GM19240 (cell line): ENCODE data around the gene ENPP7.

ENCODE experiments used
- DNase-seq: peaks from one replicate; pipeline ENCODE4 v3.0.0; 2011; ENCODE audit warnings: low spot score; ENCODE audit not compliant: insufficient read length

Gene ENPP7, protein sequence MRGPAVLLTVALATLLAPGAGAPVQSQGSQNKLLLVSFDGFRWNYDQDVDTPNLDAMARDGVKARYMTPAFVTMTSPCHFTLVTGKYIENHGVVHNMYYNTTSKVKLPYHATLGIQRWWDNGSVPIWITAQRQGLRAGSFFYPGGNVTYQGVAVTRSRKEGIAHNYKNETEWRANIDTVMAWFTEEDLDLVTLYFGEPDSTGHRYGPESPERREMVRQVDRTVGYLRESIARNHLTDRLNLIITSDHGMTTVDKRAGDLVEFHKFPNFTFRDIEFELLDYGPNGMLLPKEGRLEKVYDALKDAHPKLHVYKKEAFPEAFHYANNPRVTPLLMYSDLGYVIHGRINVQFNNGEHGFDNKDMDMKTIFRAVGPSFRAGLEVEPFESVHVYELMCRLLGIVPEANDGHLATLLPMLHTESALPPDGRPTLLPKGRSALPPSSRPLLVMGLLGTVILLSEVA

DNA sequence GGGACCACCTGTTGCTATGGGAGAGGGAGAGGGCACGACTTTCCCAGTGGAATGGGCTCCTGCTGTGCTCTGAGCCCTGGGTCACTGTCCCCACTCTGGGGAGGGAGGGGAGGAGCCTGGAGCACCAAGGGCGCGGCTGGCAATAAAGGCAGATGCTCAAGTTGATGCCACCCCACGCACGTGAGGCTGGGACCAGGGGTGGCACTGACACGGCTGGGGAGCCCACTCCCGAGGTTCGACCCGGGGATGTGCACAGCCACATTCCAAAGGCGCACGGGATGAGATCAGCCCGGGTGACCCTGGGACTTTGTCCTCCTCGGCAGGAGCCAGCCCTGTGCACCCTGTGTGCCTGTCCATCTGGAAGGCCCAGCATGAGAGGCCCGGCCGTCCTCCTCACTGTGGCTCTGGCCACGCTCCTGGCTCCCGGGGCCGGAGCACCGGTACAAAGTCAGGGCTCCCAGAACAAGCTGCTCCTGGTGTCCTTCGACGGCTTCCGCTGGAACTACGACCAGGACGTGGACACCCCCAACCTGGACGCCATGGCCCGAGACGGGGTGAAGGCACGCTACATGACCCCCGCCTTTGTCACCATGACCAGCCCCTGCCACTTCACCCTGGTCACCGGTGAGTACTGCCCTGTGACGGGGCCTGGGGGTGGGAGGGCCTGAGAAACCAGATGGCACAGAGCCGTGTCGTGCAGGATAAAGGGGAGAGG is at the start of gene ENPP7:
Gene ENPP7, plus strand, starts transcription at position 175 of the 715 bp plus-strand sequence. Its CDS starts 197 bp downstream, at position 372.
- DNase-seq: no peak

GRCh38 chr17:79681101-79681621 is 49.6 kb upstream of the ENPP7 start:
- DNase-seq: no peak

- no peak for DNase-seq
These were observed 49.0 kb upstream of the ENPP7 start for GRCh38 chr17:79681628-79682261.

GRCh38 chr17:79683365-79683764 is 47.4 kb upstream of the ENPP7 start:
- DNase-seq: no peak

GRCh38 chr17:79684132-79684985 is 46.4 kb upstream of the ENPP7 start:
- no peak for DNase-seq

GRCh38 chr17:79685121-79685520 is 45.6 kb upstream of the ENPP7 start:
- DNase-seq: no peak

GRCh38 chr17:79686476-79686875 is 44.3 kb upstream of the ENPP7 start:
- no peak for DNase-seq

DNA sequence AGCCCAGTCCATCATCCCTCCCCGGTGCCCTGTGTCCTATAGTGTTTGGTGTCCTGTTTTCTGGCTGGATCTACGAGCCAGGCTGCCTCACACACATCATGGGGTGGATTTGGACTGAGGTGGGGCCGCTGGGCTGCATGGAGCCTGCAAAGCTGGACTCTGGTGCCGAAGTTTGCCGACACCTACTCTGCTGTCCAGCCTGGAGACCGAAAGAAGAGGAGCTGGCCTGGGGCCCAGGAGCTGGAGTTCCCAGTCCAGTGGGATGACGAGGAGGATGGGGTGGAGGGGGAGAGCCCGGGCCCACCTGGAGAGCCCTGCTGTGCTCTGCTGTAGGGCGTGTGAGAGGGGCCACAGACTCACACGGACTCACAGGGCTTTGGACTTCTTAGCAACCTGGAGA is 40.3 kb upstream of the ENPP7 start:
- DNase-seq: no peak

DNA sequence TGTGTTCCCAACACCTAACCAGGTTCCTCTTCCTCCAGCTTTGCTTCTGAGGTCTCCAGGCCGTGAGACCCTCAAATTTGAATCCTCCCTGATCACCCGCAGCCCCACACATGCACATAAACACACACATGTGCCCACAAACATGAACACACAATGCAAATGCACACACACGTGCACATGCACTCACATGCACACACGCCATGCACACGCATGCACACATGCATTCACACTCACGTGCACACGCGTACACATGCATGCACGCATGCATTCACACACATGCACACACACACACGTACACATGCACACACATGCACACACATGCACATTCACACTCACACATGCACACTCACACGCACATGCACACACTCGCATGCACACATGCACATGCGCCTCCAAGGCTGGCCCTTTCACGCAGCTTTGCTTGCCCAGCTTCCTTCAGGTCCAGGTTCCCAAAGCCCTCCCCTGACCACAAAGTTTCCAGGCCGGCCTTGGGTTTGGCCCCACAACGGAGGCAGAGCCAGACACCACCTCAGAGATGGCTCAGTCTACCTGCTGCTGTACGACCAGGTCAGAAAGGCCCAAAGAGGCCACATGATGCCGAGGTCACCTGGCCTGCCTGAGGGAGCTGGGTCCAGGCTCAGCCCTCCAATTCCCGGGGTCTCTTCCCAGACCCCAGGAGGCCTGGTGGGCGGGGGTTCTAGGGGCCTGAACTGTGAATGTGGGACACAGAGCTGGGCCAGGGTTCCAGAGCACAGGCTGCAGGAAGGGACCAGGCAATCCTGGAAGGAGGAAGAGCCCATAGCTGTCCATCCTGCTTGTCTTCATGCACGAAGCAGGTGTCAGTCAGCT is 39.5 kb upstream of the ENPP7 start:
- DNase-seq: no peak

DNA sequence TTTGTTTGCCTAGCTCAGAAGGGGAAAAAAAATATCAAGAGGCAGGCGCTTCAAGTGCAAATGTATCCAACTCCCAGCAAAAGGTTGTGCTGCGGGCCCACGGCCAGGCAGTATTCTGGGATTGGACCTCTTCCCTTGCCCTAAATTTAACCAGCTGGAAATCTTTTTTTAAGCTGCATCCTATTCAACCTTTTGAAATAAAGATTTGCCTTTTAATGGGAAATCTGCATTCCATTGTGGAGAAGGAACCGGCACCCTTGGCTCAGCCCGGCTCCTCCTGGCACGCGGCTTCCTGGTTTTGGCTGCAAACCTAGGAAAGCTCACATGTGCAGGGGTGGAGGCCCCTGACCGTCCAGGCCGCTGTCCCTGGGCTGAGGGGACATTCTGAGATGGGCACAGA is 38.8 kb upstream of the ENPP7 start:
- DNase-seq: no peak

- no peak for DNase-seq
These were observed 37.3 kb upstream of the ENPP7 start for GRCh38 chr17:79693419-79693818.

DNA sequence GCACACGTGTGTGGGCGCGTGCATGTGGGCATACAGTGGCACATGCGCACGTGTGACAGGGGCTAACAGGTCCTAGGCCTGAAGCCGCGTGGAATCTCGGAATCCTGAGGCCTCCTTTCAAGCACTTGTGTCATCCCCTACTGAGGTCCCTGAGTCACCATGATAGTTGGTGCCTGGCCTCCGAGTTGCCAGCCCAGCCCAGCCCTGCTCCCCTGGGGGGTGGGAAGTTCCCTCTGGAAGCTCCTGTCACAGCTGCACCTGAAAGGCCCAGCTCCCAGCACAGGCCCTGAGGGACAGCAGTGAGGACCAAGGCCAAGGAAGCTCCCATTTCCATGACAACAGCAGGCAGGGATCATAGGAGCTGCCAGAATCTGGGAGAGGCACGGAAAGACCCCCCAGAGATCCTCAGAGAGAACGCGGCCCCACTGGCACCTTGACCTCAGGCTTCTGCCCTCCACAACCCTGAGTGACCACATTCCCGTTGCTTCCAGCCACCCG is 35.4 kb upstream of the ENPP7 start:
- no peak for DNase-seq

GRCh38 chr17:79695797-79696609 is 34.7 kb upstream of the ENPP7 start:
- no peak for DNase-seq

DNA sequence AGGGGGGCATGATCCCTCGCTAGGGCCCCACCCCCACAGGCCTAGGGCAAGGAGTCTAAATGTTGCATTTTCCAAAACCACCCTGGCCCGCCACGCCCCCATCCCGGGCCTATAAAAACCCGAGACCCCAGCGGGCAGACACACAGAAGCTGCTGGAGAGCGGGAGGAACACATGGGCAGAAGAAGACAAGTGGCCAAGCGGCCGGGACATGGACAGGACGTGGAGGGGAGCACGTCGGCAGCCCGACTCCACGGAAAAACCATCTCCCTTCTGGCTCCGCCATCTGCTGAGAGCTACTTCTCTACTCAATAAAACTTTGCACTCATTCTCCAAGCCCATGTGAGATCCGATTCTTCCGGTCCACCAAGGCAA is 34.1 kb upstream of the ENPP7 start:
- no peak for DNase-seq

- DNase-seq: no peak
These were observed 32.4 kb upstream of the ENPP7 start for GRCh38 chr17:79698146-79698846.

GRCh38 chr17:79699386-79700036 is 31.2 kb upstream of the ENPP7 start:
- no peak for DNase-seq

DNA sequence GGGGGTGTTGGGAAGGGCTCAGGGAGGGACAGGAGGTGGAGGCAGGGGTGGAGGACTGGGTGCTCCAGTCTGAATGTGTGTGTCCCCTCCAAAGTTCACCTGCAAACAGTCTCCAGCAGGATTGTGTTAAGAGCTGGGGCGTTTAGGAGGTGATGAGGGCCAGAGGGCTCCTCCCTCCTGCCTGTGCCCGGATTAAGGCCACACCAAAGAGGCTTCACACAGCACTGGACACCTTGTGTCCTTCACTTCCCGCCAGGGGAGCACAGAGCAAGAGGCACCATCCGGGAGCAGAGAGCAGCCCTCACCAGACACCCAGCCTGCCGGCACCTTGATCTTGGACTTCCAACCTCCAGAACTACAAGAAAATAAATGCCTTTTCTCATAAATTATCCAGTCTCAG is 30.2 kb upstream of the ENPP7 start:
- no peak for DNase-seq

DNA sequence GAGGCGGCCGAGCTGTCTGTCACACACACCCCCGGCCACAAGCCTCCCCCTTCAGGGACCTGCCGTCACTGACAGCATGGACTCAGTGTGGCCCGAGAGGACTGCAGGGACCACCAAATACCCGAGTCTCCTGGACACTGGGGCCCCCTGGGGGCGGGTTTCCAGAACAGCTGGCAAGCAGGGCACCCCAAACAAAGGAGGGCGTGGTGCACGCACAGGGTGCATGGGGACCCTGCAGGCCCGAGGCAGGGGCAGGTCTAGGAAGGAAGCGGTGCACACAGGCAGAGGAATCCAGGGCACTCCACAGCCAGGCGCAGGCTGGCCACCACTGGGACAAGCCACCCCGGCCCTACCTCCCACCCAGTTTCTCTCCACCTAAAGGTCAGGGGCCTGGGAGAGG is 28.7 kb upstream of the ENPP7 start:
- DNase-seq: no peak
